Smooth muscle cell (in vitro differentiated cells): ENCODE results near the gene TVP23A. TPM values are rescaled to one million over a fixed set of nuclear protein-coding genes. Genes with fewer than 3 reads are reported as not detected.

Source experiments
- DNase-seq: peaks from one replicate; lab custom pipeline; 2025; ENCODE audit not compliant: unreplicated experiment; lab: John Stamatoyannopoulos, UW
- H2AFZ ChIP-seq: fragments of 200-600 bp; sonication (generic); 2 replicates; pipeline ENCODE4 v1.6.0; 2016; ENCODE audit warnings: antibody characterized with exemption, low read depth, mild to moderate bottlenecking
- H3F3A ChIP-seq: fragments of 200-600 bp; sonication (generic); 2 replicates; pipeline ENCODE4 v1.6.0; 2017; ENCODE audit warnings: antibody characterized with exemption, low read depth
- H3K27ac ChIP-seq: fragments of 200-600 bp; sonication (generic); 2 replicates; pipeline ENCODE4 v1.5.1; 2016; ENCODE audit warnings: low read depth, mild to moderate bottlenecking
- H3K27me3 ChIP-seq: fragments of 200-600 bp; sonication (generic); 2 replicates; pipeline ENCODE4 v1.6.1; 2016; ENCODE audit warnings: low read depth, mild to moderate bottlenecking
- H3K36me3 ChIP-seq: fragments of 200-600 bp; sonication (generic); 2 replicates; pipeline ENCODE4 v1.5.1; 2016; ENCODE audit warnings: low read depth
- H3K4me1 ChIP-seq: fragments of 200-600 bp; sonication (generic); 2 replicates; pipeline ENCODE4 v1.5.1; 2016; ENCODE audit warnings: low read depth
- H3K4me2 ChIP-seq: fragments of 200-600 bp; sonication (generic); 2 replicates; pipeline ENCODE4 v1.6.0; 2016; ENCODE audit warnings: mild to moderate bottlenecking
- H3K4me3 ChIP-seq: fragments of 200-600 bp; sonication (generic); 2 replicates; pipeline ENCODE4 v1.5.1; 2016; ENCODE audit warnings: mild to moderate bottlenecking
- H3K79me2 ChIP-seq: fragments of 200-600 bp; sonication (generic); 2 replicates; pipeline ENCODE4 v1.6.0; 2016; ENCODE audit warnings: low read depth, mild to moderate bottlenecking
- H3K9ac ChIP-seq: fragments of 200-600 bp; sonication (generic); 2 replicates; pipeline ENCODE4 v1.6.0; 2016; ENCODE audit warnings: low read depth
- H3K9me3 ChIP-seq: fragments of 200-600 bp; sonication (generic); replicated peaks from 2 replicates; pipeline ENCODE4 v1.5.1; 2016; ENCODE audit warnings: low read depth
- H4K20me1 ChIP-seq: fragments of 200-600 bp; sonication (generic); 2 replicates; pipeline ENCODE4 v1.6.0; 2016; ENCODE audit warnings: low read depth
- CTCF ChIP-seq: fragments of 200-600 bp; sonication (generic); IDR thresholded peaks from 2 replicates; pipeline ENCODE4 v1.5.1; 2017; ENCODE audit warnings: borderline replicate concordance, mild to moderate bottlenecking, antibody characterized with exemption; ENCODE audit not compliant: insufficient read depth, poor library complexity, severe bottlenecking
- WGBS: methylation state at CpG from one replicate; pipeline ENCODE4 v1.1.7; 2016; ENCODE audit warnings: low lambda C conversion rate; 5-methylcytosine and 5-hydroxymethylcytosine counted together
- polyA plus RNA-seq: library from polyadenylated mRNA; unstranded; fragments of >200 nt; fragmentation: Nextera tagmentation; extraction: Ambion mirVana; gene quantifications from 2 replicates; pipeline ENCODE4 v1.2.1, GENCODE V29; 2016
- small RNA-seq: library from RNA; depleted of rRNA; stranded (forward); fragments of <200 nt; gene quantifications from one replicate; pipeline ENCODE3, GENCODE V24; 2014
- total RNA-seq: library from RNA; depleted of rRNA; stranded (reverse); fragments of >200 nt; gene quantifications from 2 replicates; pipeline ENCODE4 v1.2.3, GENCODE V29; 2014

TVP23A gene
- total and polyA plus RNA-seq, 2 experiments from 2014 or later, result 0.13 to 0.45 TPM

GRCh38 chr16:10728003-10728887 lies 90.3 kb downstream of the TVP23A start:
- Histone ChIP-seq H3K79me2 (no peaks in the 10 kb centered on the region), H3K4me2 (no peak overlapping the region), H3F3A (no peaks in the 10 kb centered on the region), H4K20me1 (no peaks in the 10 kb centered on the region), H3K36me3 (no peaks in the 10 kb centered on the region), H3K4me3 (no peak overlapping the region), H3K27ac (no peak overlapping the region), H3K9ac (no peak overlapping the region), H3K9me3 (no peaks in the 10 kb centered on the region), H3K4me1 (no peaks in the 10 kb centered on the region), H3K27me3 (peaks cover 5% of the 10 kb centered on the region), H2AFZ (no peak overlapping the region)
- no peak for TF ChIP-seq CTCF
- WGBS, result 86% methylated on average over 16 of the region's 16 CpGs
- no peak for DNase-seq

Small RNA genes lying within 50 kb of the gene (small RNA-seq; reads per million reads assigned to genes)
- gene MTND4LP24, result not detected
- gene MTND6P33, result not detected

Other genes starting within 250 kb of the TVP23A start
- gene EMP2, start 238.2 kb downstream of the TVP23A start, total RNA-seq, result 3.9 and 4.6 TPM in 2 replicates
- gene EMP2, start 238.2 kb downstream of the TVP23A start, polyA plus RNA-seq, result 20.7 and 23.8 TPM in 2 replicates
- not detected in 2 replicates for gene TEKT5, start 123.9 kb downstream of the TVP23A start, total RNA-seq
- gene TEKT5, start 123.9 kb downstream of the TVP23A start, polyA plus RNA-seq, result not detected in 2 replicates
- 7.2 and 7.6 TPM in 2 replicates for gene NUBP1, start 75.0 kb downstream of the TVP23A start, total RNA-seq
- 11.8 and 17.5 TPM in 2 replicates for gene NUBP1, start 75.0 kb downstream of the TVP23A start, polyA plus RNA-seq
- gene CIITA, start 58.4 kb upstream of the TVP23A start, total RNA-seq, result not detected in 2 replicates
- gene CIITA, start 58.4 kb upstream of the TVP23A start, polyA plus RNA-seq, result 0.11 and 0.31 TPM in 2 replicates
- gene DEXI, start 123.7 kb upstream of the TVP23A start, total RNA-seq, result 29.9 and 71.8 TPM in 2 replicates
- gene DEXI, start 123.7 kb upstream of the TVP23A start, polyA plus RNA-seq, result 58.5 and 59.4 TPM in 2 replicates
- 16.2 and 17.0 TPM in 2 replicates for gene CLEC16A, start 125.8 kb upstream of the TVP23A start, total RNA-seq
- gene CLEC16A, start 125.8 kb upstream of the TVP23A start, polyA plus RNA-seq, result 12.6 and 17.7 TPM in 2 replicates